Naive thymus-derived CD8-positive, alpha-beta T cell (primary cell): Measurements from ENCODE around the gene LGI1. TPM values are rescaled to one million over a fixed set of nuclear protein-coding genes. Genes with fewer than 3 reads are reported as not detected.
"Not testable (repeated sequence)": the region's sequence is repeated elsewhere in the genome, so short reads cannot be mapped to it uniquely, and the experiment has no call there.

ENCODE experiments used
- ATAC-seq, 2 donors: fragments of 150-1000 bp; cut with Tn5 transposase in 1 of 2; sonication (Bioruptor Pico), chemical (Tn5 transposase) in 1 of 2; 1 replicate in 1 of 2; 2 replicates in 1 of 2; pipeline ENCODE4 v1.10.0; 2021; ENCODE audit warnings: mild to moderate bottlenecking in 2 of 2, moderate library complexity in 2 of 2
- POLR2A ChIA-PET: fragments of 350-600 bp; sonication (Branson Sonifier 250); formaldehyde crosslinking; loops from one replicate; lab custom pipeline; 2021; ENCODE audit warnings: antibody characterized with exemption; lab: Charles Lee
- DNase-seq, 10 donors: peaks; one replicate each; pipeline versions ENCODE4 v3.0.0 to v3.0.0-alpha.2; 2020 to 2022
- H3K27ac Mint-ChIP-seq, 10 donors: one replicate each; pipeline ENCODE4 v1.8.0; 2020 to 2022; ENCODE audit warnings: mild to moderate bottlenecking in 10 of 10, mixed read lengths in 10 of 10, moderate library complexity in 4 of 10, inconsistent platforms in 1 of 10
- H3K27me3 Mint-ChIP-seq, 5 donors: one replicate each; pipeline ENCODE4 v1.8.0; 2021 to 2022; ENCODE audit warnings: mixed read lengths in 5 of 5
- H3K36me3 Mint-ChIP-seq, 3 donors: one replicate each; pipeline ENCODE4 v1.8.0; 2020 to 2022; ENCODE audit warnings: mixed read lengths in 3 of 3, mild to moderate bottlenecking in 2 of 3, inconsistent platforms in 1 of 3
- H3K4me1 Mint-ChIP-seq, 4 donors: one replicate each; pipeline ENCODE4 v1.8.0; 2021 to 2022; ENCODE audit warnings: mixed read lengths in 4 of 4
- H3K4me3 Mint-ChIP-seq, 10 donors: one replicate each; pipeline ENCODE4 v1.8.0; 2020 to 2022; ENCODE audit warnings: mild to moderate bottlenecking in 10 of 10, mixed read lengths in 10 of 10, moderate library complexity in 6 of 10, inconsistent platforms in 1 of 10
- H3K9me3 Mint-ChIP-seq, 9 donors: one replicate each; pipeline ENCODE4 v1.8.0; 2020 to 2022; ENCODE audit warnings: mixed read lengths in 9 of 9, mild to moderate bottlenecking in 3 of 9, inconsistent platforms in 1 of 9, moderate library complexity in 1 of 9
- polyA plus RNA-seq, 3 donors: library from polyadenylated mRNA; unstranded; fragments of 300-500 nt; fragmentation: Illumina TruSeq; gene quantifications; one replicate each; pipeline ENCODE4 v1.2.3, GENCODE V29; 2021
- total RNA-seq, 8 experiments: library from RNA in 2 of 8; stranded (reverse) in 2 of 8; gene quantifications; one replicate each; pipeline ENCODE4 v1.2.3 and lab custom pipeline; 2021 to 2026

LGI1 gene
- total and polyA plus RNA-seq, 5 experiments from 2014 or later: not detected

- POLR2A ChIA-PET: no interaction called here
- no peaks in the 10 kb centered on the region for H3K9me3 Mint-ChIP-seq
- peak in 1 of 10 donors; percentile 14 for DNase-seq
These were observed 58.5 kb downstream of the LGI1 start for GRCh38 chr10:93816123-93816747.

GRCh38 chr10:93818086-93818485 is 60.4 kb downstream of the LGI1 start:
- DNase-seq (no peak), ATAC-seq (no peak)
- POLR2A ChIA-PET: interaction anchor here (0.5 kb wide), 1 partner anchor 89 kb away, joined by 3 read pairs; no protein-coding TSS in a partner anchor
- Mint-ChIP-seq H3K27me3 (peaks cover 27 to 48% (median 38%) of the 10 kb centered on the region in 5 donors), H3K4me3 (no peak overlapping the region), H3K36me3 (no peaks in the 10 kb centered on the region), H3K9me3 (no peaks in the 10 kb centered on the region), H3K27ac (no peak overlapping the region), H3K4me1 (peaks cover 0 to 8% (median 3%) of the 10 kb centered on the region in 4 donors)

More at GRCh38 chr10:93816123-93816747, 58.5 kb downstream of the LGI1 start:
- peak in 1 of 2 donors; percentile 30 for ATAC-seq
- peak overlapping the region in 1 of 10 donors; percentile 4 for H3K4me3 Mint-ChIP-seq
- H3K36me3 Mint-ChIP-seq: no peaks in the 10 kb centered on the region
- H3K27me3 Mint-ChIP-seq: peaks cover 27 to 48% (median 38%) of the 10 kb centered on the region in 5 donors
- no peak overlapping the region for H3K27ac Mint-ChIP-seq
- H3K4me1 Mint-ChIP-seq: peaks cover 0 to 8% (median 3%) of the 10 kb centered on the region in 4 donors

- DNase-seq: no peak
- H3K27ac Mint-ChIP-seq: no peak overlapping the region
- no peaks in the 10 kb centered on the region for H3K9me3 Mint-ChIP-seq
- H3K27me3 Mint-ChIP-seq: peaks cover 27 to 48% (median 42%) of the 10 kb centered on the region in 5 donors
- POLR2A ChIA-PET: no interaction called here
- H3K4me3 Mint-ChIP-seq: no peak overlapping the region
- no peak for ATAC-seq
- H3K4me1 Mint-ChIP-seq: peaks cover 0 to 8% (median 3%) of the 10 kb centered on the region in 4 donors
- H3K36me3 Mint-ChIP-seq: no peaks in the 10 kb centered on the region
These were observed 61.8 kb downstream of the LGI1 start for GRCh38 chr10:93819520-93819919.

- Mint-ChIP-seq H3K4me1 (peaks cover 0 to 8% (median 3%) of the 10 kb centered on the region in 4 donors), H3K27ac (no peak overlapping the region), H3K27me3 (peaks cover 24 to 44% (median 39%) of the 10 kb centered on the region in 5 donors), H3K9me3 (no peaks in the 10 kb centered on the region), H3K4me3 (no peak overlapping the region), H3K36me3 (no peaks in the 10 kb centered on the region)
- DNase-seq (no peak), ATAC-seq (no peak)
- POLR2A ChIA-PET: no interaction called here
These were observed 62.7 kb downstream of the LGI1 start for GRCh38 chr10:93820434-93820833.

GRCh38 chr10:93821051-93821772 is 63.5 kb downstream of the LGI1 start:
- no peak for ATAC-seq
- no peaks in the 10 kb centered on the region for H3K36me3 Mint-ChIP-seq
- POLR2A ChIA-PET: no interaction called here
- no peak overlapping the region for H3K27ac Mint-ChIP-seq
- H3K4me3 Mint-ChIP-seq: no peak overlapping the region
- peaks cover 20 to 36% (median 34%) of the 10 kb centered on the region in 5 donors for H3K27me3 Mint-ChIP-seq
- H3K9me3 Mint-ChIP-seq: no peaks in the 10 kb centered on the region
- peaks cover under 1 to 2% (median 1%) of the 10 kb centered on the region in 4 donors for H3K4me1 Mint-ChIP-seq
- DNase-seq: no peak

- peaks cover 2 to 11% (median 4%) of the 10 kb centered on the region in 4 donors for H3K4me1 Mint-ChIP-seq
- DNase-seq: no peak
- POLR2A ChIA-PET: no interaction called here
- no peak for ATAC-seq
- H3K4me3 Mint-ChIP-seq: no peak overlapping the region
- H3K27ac Mint-ChIP-seq: no peak overlapping the region
- no peaks in the 10 kb centered on the region for H3K36me3 Mint-ChIP-seq
- peaks cover 0 to 15% (median 2%) of the 10 kb centered on the region in 5 donors for H3K27me3 Mint-ChIP-seq
- no peaks in the 10 kb centered on the region for H3K9me3 Mint-ChIP-seq
These were observed 68.6 kb downstream of the LGI1 start for GRCh38 chr10:93826355-93826754.

- H3K27ac Mint-ChIP-seq: no peak overlapping the region
- POLR2A ChIA-PET: no interaction called here
These were observed 69.5 kb downstream of the LGI1 start for GRCh38 chr10:93827056-93827804.

GRCh38 chr10:93831065-93831464 is 73.3 kb downstream of the LGI1 start:
- DNase-seq, H3K27ac Mint-ChIP-seq, ATAC-seq, POLR2A ChIA-PET, H3K4me3 Mint-ChIP-seq: not testable (repeated sequence)
- Mint-ChIP-seq H3K27me3 (peaks cover 0 to 11% (median 2%) of the 10 kb centered on the region in 5 donors), H3K4me1 (peaks cover 0 to 11% (median 4%) of the 10 kb centered on the region in 4 donors), H3K36me3 (peaks cover 0 to 12% (median 0%) of the 10 kb centered on the region in 3 donors), H3K9me3 (peaks cover 0 to 23% (median 3%) of the 10 kb centered on the region in 9 donors)

More at GRCh38 chr10:93827056-93827804, 69.5 kb downstream of the LGI1 start:
- H3K4me1 Mint-ChIP-seq: peaks cover 2 to 11% (median 4%) of the 10 kb centered on the region in 4 donors
- peak overlapping the region in 1 of 10 donors; percentile 24 for H3K4me3 Mint-ChIP-seq
- peaks cover 0 to under 1% (median 0%) of the 10 kb centered on the region in 9 donors for H3K9me3 Mint-ChIP-seq
- peaks cover 0 to 15% (median 2%) of the 10 kb centered on the region in 5 donors for H3K27me3 Mint-ChIP-seq
- ATAC-seq: no peak
- peaks cover 0 to 4% (median 0%) of the 10 kb centered on the region in 3 donors for H3K36me3 Mint-ChIP-seq
- DNase-seq: no peak

GRCh38 chr10:93835770-93836169 is 78.0 kb downstream of the LGI1 start:
- no peaks in the 10 kb centered on the region for H3K4me1 Mint-ChIP-seq
- DNase-seq (no peak), ATAC-seq (no peak)
- H3K4me3 Mint-ChIP-seq: no peak overlapping the region
- H3K27ac Mint-ChIP-seq: no peak overlapping the region
- H3K27me3 Mint-ChIP-seq: peaks cover 0 to 15% (median 5%) of the 10 kb centered on the region in 5 donors
- POLR2A ChIA-PET: no interaction called here
- H3K36me3 Mint-ChIP-seq: peaks cover 0 to 12% (median 0%) of the 10 kb centered on the region in 3 donors
- peaks cover 0 to 23% (median 3%) of the 10 kb centered on the region in 9 donors for H3K9me3 Mint-ChIP-seq

- POLR2A ChIA-PET: no interaction called here
- H3K4me3 Mint-ChIP-seq: no peak overlapping the region
These were observed 80.1 kb downstream of the LGI1 start for GRCh38 chr10:93837822-93838221.

GRCh38 chr10:93838278-93838677 is 80.5 kb downstream of the LGI1 start:
- H3K36me3 Mint-ChIP-seq: peaks cover 0 to 5% (median 0%) of the 10 kb centered on the region in 3 donors
- H3K27ac Mint-ChIP-seq: no peak overlapping the region
- no peaks in the 10 kb centered on the region for H3K4me1 Mint-ChIP-seq
- DNase-seq (no peak), ATAC-seq (no peak)
- no peak overlapping the region for H3K4me3 Mint-ChIP-seq
- H3K9me3 Mint-ChIP-seq: peaks cover 0 to 14% (median 3%) of the 10 kb centered on the region in 9 donors
- H3K27me3 Mint-ChIP-seq: peaks cover 0 to 12% (median 2%) of the 10 kb centered on the region in 5 donors
- POLR2A ChIA-PET: no interaction called here

More at GRCh38 chr10:93837822-93838221, 80.1 kb downstream of the LGI1 start:
- peaks cover 0 to 12% (median 2%) of the 10 kb centered on the region in 5 donors for H3K27me3 Mint-ChIP-seq
- H3K27ac Mint-ChIP-seq: no peak overlapping the region
- ATAC-seq (no peak), DNase-seq (no peak)
- peaks cover 0 to 5% (median 0%) of the 10 kb centered on the region in 3 donors for H3K36me3 Mint-ChIP-seq
- peaks cover 0 to 17% (median 3%) of the 10 kb centered on the region in 9 donors for H3K9me3 Mint-ChIP-seq
- H3K4me1 Mint-ChIP-seq: no peaks in the 10 kb centered on the region

- H3K27me3 Mint-ChIP-seq: peaks cover 0 to 15% (median 3%) of the 10 kb centered on the region in 5 donors
- no peak for ATAC-seq
- no peak overlapping the region for H3K4me3 Mint-ChIP-seq
- H3K27ac Mint-ChIP-seq: no peak overlapping the region
- no peak for DNase-seq
- no peaks in the 10 kb centered on the region for H3K36me3 Mint-ChIP-seq
- POLR2A ChIA-PET: no interaction called here
- no peaks in the 10 kb centered on the region for H3K9me3 Mint-ChIP-seq
- no peaks in the 10 kb centered on the region for H3K4me1 Mint-ChIP-seq
These were observed 84.2 kb downstream of the LGI1 start for GRCh38 chr10:93841961-93842360.
